Neural cell (in vitro differentiated cells): ENCODE data around the gene SKIC8.

Experiments
- CTCF ChIP-seq: fragments of 450-650 bp; IDR thresholded peaks from 2 replicates; pipeline ENCODE4 v1.5.1; 2014; ENCODE audit warnings: antibody characterized with exemption, mild to moderate bottlenecking, moderate library complexity; ENCODE audit not compliant: poor library complexity, severe bottlenecking
- EP300 ChIP-seq: fragments of 450-650 bp; conservative IDR thresholded peaks from 2 replicates; pipeline ENCODE4 v1.6.1; 2014; ENCODE audit warnings: antibody characterized with exemption, mild to moderate bottlenecking, moderate library complexity; ENCODE audit not compliant: poor library complexity, severe bottlenecking
- EZH2 ChIP-seq: fragments of 200-600, 300-800 bp; shearing (Covaris generic), sonication (generic); IDR thresholded peaks from 2 replicates; pipeline ENCODE4 v1.6.1; 2014; ENCODE audit warnings: antibody characterized with exemption, low read length, borderline replicate concordance, mild to moderate bottlenecking; ENCODE audit not compliant: insufficient read depth, poor library complexity, severe bottlenecking
- POLR2AphosphoS5 ChIP-seq: IDR thresholded peaks from 2 replicates; pipeline ENCODE4 v1.6.1; 2012
- RAD21 ChIP-seq: fragments of 450-650 bp; conservative IDR thresholded peaks from 2 replicates; pipeline ENCODE4 v1.6.1; 2014; ENCODE audit warnings: antibody characterized with exemption, mild to moderate bottlenecking, moderate library complexity
- SMC3 ChIP-seq: fragments of 450-650 bp; conservative IDR thresholded peaks from 2 replicates; pipeline ENCODE4 v1.6.1; 2014; ENCODE audit warnings: antibody characterized with exemption, mild to moderate bottlenecking, moderate library complexity; ENCODE audit not compliant: poor library complexity

GRCh38 chr15:78324144-78324543 is 24.7 kb upstream of the SKIC8 start:
- no peak for TF ChIP-seq CTCF
- no peak for TF ChIP-seq EZH2
- no peak for TF ChIP-seq RAD21
- TF ChIP-seq SMC3: no peak
- no peak for TF ChIP-seq POLR2AphosphoS5
- TF ChIP-seq EP300: no peak
